DND-41 (cell line): Measurements from ENCODE around the gene LAMC3.

ENCODE experiments used
- CTCF ChIP-seq: IDR thresholded peaks from 2 replicates; pipeline ENCODE4 v1.5.1; 2012; ENCODE audit warnings: borderline replicate concordance, low read length, moderate library complexity, mild to moderate bottlenecking; ENCODE audit not compliant: poor library complexity, severe bottlenecking; ENCODE audit errors: extremely low read depth
- EZH2 ChIP-seq: IDR thresholded peaks from 3 replicates; pipeline ENCODE4 v1.6.1; 2012; ENCODE audit warnings: borderline replicate concordance, low read depth, mild to moderate bottlenecking, moderate library complexity, low read length, inconsistent platforms; ENCODE audit not compliant: severe bottlenecking

GRCh38 chr9:131048820-131049219 lies 39.8 kb downstream of the LAMC3 start:
- TF ChIP-seq CTCF (no peak), EZH2 (no peak)
